RWPE1 (cell line): ENCODE data around the gene TSPYL1.
A peak's percentile ranks its signal among the peaks of the same experiment; 100 is the strongest.

ENCODE experiments used
- CTCF ChIA-PET: fragments of 350-600 bp; sonication (Branson Sonifier 250); formaldehyde crosslinking; extraction: SDS; loops from one replicate; lab custom pipeline; 2021; lab: Yijun Ruan, JAX
- POLR2A ChIA-PET: fragments of 400-600 bp; formaldehyde crosslinking; extraction: SDS; loops from one replicate; lab custom pipeline; 2020; ENCODE audit warnings: antibody characterized with exemption; ENCODE audit not compliant: low non-redundant PET; lab: Yijun Ruan, JAX
- DNase-seq: peaks from one replicate; pipeline ENCODE4 v3.0.0; 2012; ENCODE audit warnings: low spot score
- H3K27ac ChIP-seq: fragments of 450-650 bp; 2 replicates; pipeline ENCODE4 v1.5.1; 2017
- TF ChIP-seq, protein P1 (sequence below): fragments of 450-650 bp; conservative IDR thresholded peaks from 2 replicates; pipeline ENCODE4 v1.5.1; 2017; ENCODE audit warnings: low read depth, mild to moderate bottlenecking

Gene TSPYL1

DNA sequence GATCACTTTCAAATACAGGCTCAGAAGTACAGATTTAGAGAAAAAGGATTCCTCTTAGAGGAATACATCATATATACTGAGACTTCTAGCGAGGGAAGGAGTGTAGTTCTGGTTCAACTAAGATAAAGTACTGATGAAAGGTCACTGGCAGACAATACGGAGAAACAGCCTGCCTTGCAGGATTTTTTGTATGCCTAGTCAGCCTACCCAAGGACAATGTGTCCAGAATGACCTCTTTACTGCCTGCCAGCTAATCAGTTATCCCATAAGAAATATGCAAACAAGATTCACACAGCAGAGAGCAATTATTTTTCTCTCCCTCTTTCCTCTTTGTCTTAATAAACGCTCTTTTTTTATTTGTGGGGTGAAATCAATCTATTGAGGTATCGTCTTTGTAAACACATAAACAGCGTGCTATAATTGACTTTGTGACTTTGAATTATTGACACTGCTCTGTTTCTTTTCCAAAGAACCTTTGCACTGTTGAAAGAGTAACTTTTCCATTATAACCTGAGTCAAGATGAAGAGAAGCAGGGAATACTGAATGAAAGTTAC, 24.4 kb downstream of the TSPYL1 start:
- POLR2A ChIA-PET = interaction anchor here (0.6 kb wide), 1 partner anchor 24 kb away, joined by 3 read pairs; no protein-coding TSS in a partner anchor
- no peak overlapping the region for H3K27ac ChIP-seq
- no peak for DNase-seq
- TF ChIP-seq, protein P1, sequence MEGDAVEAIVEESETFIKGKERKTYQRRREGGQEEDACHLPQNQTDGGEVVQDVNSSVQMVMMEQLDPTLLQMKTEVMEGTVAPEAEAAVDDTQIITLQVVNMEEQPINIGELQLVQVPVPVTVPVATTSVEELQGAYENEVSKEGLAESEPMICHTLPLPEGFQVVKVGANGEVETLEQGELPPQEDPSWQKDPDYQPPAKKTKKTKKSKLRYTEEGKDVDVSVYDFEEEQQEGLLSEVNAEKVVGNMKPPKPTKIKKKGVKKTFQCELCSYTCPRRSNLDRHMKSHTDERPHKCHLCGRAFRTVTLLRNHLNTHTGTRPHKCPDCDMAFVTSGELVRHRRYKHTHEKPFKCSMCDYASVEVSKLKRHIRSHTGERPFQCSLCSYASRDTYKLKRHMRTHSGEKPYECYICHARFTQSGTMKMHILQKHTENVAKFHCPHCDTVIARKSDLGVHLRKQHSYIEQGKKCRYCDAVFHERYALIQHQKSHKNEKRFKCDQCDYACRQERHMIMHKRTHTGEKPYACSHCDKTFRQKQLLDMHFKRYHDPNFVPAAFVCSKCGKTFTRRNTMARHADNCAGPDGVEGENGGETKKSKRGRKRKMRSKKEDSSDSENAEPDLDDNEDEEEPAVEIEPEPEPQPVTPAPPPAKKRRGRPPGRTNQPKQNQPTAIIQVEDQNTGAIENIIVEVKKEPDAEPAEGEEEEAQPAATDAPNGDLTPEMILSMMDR = no peak
- CTCF ChIA-PET = interaction anchor here (0.6 to 2.5 kb wide), 2 partner anchors 13 to 32 kb away, joined by 4 to 7 read pairs; no protein-coding TSS in a partner anchor

DNA sequence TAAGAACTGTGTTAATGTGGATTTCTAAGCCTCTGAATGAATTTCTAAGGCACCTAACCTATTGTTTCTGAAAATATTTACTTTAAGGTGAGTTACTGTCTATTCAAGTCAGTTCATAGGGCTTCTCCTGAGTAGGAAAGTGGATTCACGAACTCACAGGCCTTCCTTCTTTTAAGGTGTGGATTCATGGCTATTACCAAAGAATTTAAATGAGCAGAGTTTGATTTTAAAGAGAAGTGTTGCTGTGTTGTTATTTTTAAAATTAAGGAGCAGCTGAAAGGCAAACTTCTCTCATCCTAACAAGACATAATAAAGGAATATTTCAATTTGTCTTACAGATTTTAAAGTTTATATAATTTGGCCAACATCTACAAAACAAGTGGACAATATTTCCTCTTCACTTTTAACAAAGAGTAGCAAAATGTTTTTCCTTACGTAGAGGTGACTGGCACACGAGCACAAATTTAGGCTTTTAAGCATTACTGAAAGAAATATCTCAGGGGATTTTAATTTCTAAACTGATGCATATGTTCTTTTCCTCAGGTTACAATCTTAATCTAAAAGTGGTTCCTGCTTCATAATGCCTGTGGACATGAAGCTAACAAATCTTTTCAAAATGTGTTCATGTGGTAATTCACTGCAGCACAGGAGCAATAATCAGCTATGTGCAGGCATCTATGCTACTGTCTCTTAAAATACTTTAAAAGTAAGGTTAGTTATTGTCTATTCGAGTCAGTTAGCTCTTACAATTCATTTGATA, 25.3 kb downstream of the TSPYL1 start:
- TF ChIP-seq, protein P1 = no peak
- H3K27ac ChIP-seq = peak overlapping the region; percentile 84
- DNase-seq = no peak
- CTCF ChIA-PET = interaction anchor here (0.6 to 2.5 kb wide), 3 partner anchors 14 to 43 kb away, joined by 3 to 7 read pairs (median 4); no protein-coding TSS in a partner anchor
- POLR2A ChIA-PET = interaction anchor here (0.7 kb wide), 2 partner anchors 25 to 303 kb away, joined by 3 read pairs; partner anchors contain the start of gene TSPYL1

DNA sequence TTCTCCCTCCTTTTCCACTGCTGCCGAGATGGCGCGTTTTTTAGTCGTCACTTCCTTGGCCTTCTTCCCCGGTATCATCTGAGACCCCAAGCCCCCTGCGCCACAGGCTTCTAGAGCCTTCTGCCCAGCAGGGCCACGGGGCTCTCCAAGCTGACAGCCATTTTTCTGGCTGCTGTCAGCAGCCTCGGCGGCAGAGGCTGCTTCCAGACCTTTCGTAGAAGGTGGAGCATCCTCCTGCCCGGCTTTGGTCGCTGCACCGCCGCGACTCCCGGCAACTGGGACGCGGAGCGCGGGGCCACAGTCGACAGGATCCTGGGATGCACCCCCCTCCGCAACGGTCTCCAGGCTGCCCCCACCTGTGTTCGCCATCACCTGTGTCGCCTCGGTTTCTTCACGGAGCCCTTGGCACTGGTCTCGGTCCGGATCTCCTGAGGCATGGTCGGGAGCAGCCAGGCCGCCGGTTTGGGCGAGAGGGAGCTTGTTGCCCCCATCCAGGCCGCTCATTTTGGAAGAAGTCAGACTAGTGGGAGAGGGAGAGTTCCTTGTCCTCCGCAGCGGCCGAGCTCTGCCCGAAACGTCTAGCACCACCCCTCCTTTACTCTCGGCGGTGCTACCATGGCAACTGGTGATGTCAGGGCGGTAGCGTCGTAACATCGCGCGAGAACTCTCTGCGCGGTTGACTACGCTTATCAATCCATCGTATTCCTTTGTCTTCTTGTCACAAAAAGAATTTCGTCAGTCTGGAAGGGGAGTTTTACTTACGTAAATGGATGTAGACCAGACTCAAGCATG, 26.0 kb downstream of the TSPYL1 start, which contains the start of gene TSPYL4:
Gene TSPYL4, minus strand, starts transcription at position 571 of the 792 bp plus-strand sequence. Its CDS starts 67 bp downstream, at position 504.
- peak within 1 kb of the TSS; percentile 84 for H3K27ac ChIP-seq

DNA sequence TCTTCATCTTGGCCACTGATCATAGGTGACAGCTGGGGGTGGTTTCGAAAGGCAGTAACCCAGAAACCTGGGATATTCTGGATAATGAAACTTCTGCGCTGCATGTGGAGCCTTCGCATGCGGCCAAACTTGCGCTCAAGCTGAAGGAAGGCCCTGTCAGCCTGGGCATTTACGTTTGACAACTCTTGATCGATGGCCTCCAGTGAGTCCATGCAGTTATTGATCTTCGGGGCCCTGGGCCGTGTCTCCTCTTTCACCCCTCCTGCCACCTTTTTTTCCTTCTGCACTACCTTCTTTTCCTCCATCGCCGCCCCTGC, 26.6 kb downstream of the TSPYL1 start:
- H3K27ac ChIP-seq = peak overlapping the region; percentile 84
- POLR2A ChIA-PET = no interaction called here
- no peak for DNase-seq
- CTCF ChIA-PET = interaction anchor here (0.7 kb wide), 1 partner anchor 514 kb away, joined by 11 read pairs; no protein-coding TSS in a partner anchor
- TF ChIP-seq, protein P1 = no peak

More for the DNA sequence above, 26.0 kb downstream of the TSPYL1 start, which contains the start of gene TSPYL4:
- CTCF ChIA-PET = interaction anchor here (0.6 to 0.7 kb wide), 2 partner anchors 42 to 513 kb away, joined by 3 to 11 read pairs; no protein-coding TSS in a partner anchor
- POLR2A ChIA-PET = interaction anchor here (0.7 kb wide), 2 partner anchors 26 to 304 kb away, joined by 3 read pairs; partner anchors contain the start of gene TSPYL1
- DNase-seq = peak; percentile 92
- TF ChIP-seq, protein P1 = no peak

DNA sequence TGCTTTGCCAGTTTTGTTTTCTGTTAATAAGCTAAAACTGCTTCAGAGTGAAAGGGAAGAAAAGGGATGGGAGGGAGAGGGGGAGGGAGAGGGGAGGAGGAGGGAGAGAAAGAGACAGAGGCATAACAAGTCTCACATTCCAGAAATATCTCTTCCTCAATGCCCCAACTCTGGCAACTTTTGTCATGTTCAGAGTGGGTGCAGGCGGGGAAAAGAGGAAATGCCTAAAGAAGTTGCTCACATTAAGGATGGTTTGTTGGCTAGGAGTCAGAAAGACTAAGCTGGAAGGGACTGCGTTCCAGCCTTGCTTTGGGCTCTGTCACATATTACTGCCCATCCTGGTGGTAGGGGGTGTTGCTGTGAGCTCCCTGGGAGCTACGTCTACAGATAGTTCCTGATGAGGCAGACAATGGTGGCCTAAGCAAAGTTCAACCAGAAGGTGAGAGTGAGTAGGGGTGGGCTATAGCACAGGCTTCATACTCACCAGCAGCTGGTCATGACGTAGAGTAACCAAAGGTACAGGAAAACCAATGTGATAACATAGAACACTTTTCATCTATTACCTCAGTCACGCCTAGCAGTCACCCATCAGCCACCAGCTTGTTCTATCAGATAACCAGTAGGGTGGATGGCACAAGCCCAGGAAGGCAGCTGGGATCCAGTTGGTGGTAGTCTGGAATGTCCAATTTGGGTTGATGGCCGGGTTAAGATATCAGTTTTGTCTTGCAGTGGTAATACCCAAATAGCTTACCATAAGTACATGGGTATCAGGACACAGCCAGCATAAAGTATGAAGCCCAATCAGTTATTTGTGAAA, 28.0 kb downstream of the TSPYL1 start:
- ChIA-PET POLR2A (no interaction called here), CTCF (interaction anchor here (0.7 to 1.1 kb wide), 2 partner anchors 34 to 244 kb away, joined by 3 to 4 read pairs; no protein-coding TSS in a partner anchor)
- TF ChIP-seq, protein P1 = no peak
- DNase-seq = no peak
- H3K27ac ChIP-seq = peak overlapping the region; percentile 73
